ENCODE results near the gene MRPL41.
"Not testable (repeated sequence)": the region's sequence is repeated elsewhere in the genome, so short reads cannot be mapped to it uniquely, and the experiment has no call there.

Gene MRPL41

GRCh38 chr9:137554349-137554748 lies 2.7 kb downstream of the MRPL41 start:
- no peak for DNase-seq

- DNase-seq, result no peak
Measured at GRCh38 chr9:137555179-137555578, 3.5 kb downstream of the MRPL41 start.

- DNase-seq, result no peak
Measured at GRCh38 chr9:137556069-137556838, 4.6 kb downstream of the MRPL41 start.

- DNase-seq, result no peak
Measured at GRCh38 chr9:137558127-137558526, 6.4 kb downstream of the MRPL41 start.

- no peak for DNase-seq
Measured at GRCh38 chr9:137564134-137564533, 12.5 kb downstream of the MRPL41 start.

GRCh38 chr9:137564817-137565411 lies 13.2 kb downstream of the MRPL41 start:
- no peak for DNase-seq

- DNase-seq, result not testable (repeated sequence)
Measured at GRCh38 chr9:137568445-137568844, 16.8 kb downstream of the MRPL41 start.

GRCh38 chr9:137569609-137570203 lies 18.0 kb downstream of the MRPL41 start:
- no peak for DNase-seq

- DNase-seq, result no peak
Measured at GRCh38 chr9:137570566-137570965, 18.9 kb downstream of the MRPL41 start.

GRCh38 chr9:137574192-137574591 lies 22.5 kb downstream of the MRPL41 start:
- no peak for DNase-seq

GRCh38 chr9:137575364-137575715 lies 23.7 kb downstream of the MRPL41 start:
- no peak for DNase-seq

GRCh38 chr9:137575716-137576411 lies 24.2 kb downstream of the MRPL41 start:
- DNase-seq, result no peak

GRCh38 chr9:137578518-137579258 lies 27.0 kb downstream of the MRPL41 start, which contains the start of gene DPH7:
Gene DPH7 (minus strand): TSS chr9:137578925. CDS start chr9:137578777, 148 bp downstream.
- peak; percentile 93 for DNase-seq

- no peak for DNase-seq
Measured at GRCh38 chr9:137579259-137579604, 27.6 kb downstream of the MRPL41 start.

GRCh38 chr9:137580209-137580953 lies 28.7 kb downstream of the MRPL41 start:
- DNase-seq, result no peak

- DNase-seq, result no peak
Measured at GRCh38 chr9:137580954-137581322, 29.3 kb downstream of the MRPL41 start.

- no peak for DNase-seq
Measured at GRCh38 chr9:137581361-137582285, 29.9 kb downstream of the MRPL41 start.

GRCh38 chr9:137582286-137582860 lies 30.7 kb downstream of the MRPL41 start:
- no peak for DNase-seq

GRCh38 chr9:137583347-137583746 lies 31.7 kb downstream of the MRPL41 start:
- no peak for DNase-seq

- DNase-seq, result no peak
Measured at GRCh38 chr9:137583957-137584356, 32.3 kb downstream of the MRPL41 start.

GRCh38 chr9:137586854-137587253 lies 35.2 kb downstream of the MRPL41 start:
- DNase-seq, result no peak
